H1 (cell line): ENCODE measurements around the gene RPL18A. TPM values are rescaled to one million over a fixed set of nuclear protein-coding genes. Genes with fewer than 3 reads are reported as not detected.

Experiments used
- EZH2 ChIP-seq: fragments of 200-600 bp; sonication (generic); IDR thresholded peaks from 2 replicates; pipeline ENCODE4 v1.7.1; 2012; ENCODE audit warnings: low read depth, mild to moderate bottlenecking, moderate library complexity, low read length, inconsistent platforms; ENCODE audit not compliant: severe bottlenecking
- polyA plus RNA-seq, 7 experiments: library from polyadenylated mRNA; depleted of rRNA in 3 of 7; stranded (reverse) in 5 of 7; unstranded in 2 of 7; fragments of >200 nt in 5 of 7; fragments of 200-250 nt in 2 of 7; gene quantifications; 1 replicate in 5 of 7; 2 replicates in 1 of 7; 4 replicates in 1 of 7; pipeline versions ENCODE4 v1.2.1 to v1.2.3, GENCODE V29; 2011 to 2013; ENCODE audit warnings: missing spikeins in 2 of 7, mixed read lengths in 2 of 7
- total RNA-seq: library from RNA; stranded (reverse); fragmentation: NEBNext Ultra II Directional; extraction: Animal tissue kit (Norgen Biotek cat#: 25700); gene quantifications from 2 replicates; pipeline ENCODE4 v1.2.1, GENCODE V29; 2021

The RPL18A gene
- total and polyA plus RNA-seq, 2 of the 8 experiments (the other 6 are each of a cell fraction or from before 2014, with no cell fraction given), result 2,749 to 3,938 TPM

- TF ChIP-seq EZH2, result no peak
- TF ChIP-seq, all 59 proteins: peak for 0
These were observed 15.0 kb downstream of the RPL18A start (continued) for GRCh38 chr19:17874758-17875135.
